Endothelial cell of umbilical vein (primary cell): ENCODE results near the gene PITPNM3. TPM values are rescaled to one million over a fixed set of nuclear protein-coding genes. Genes with fewer than 3 reads are reported as not detected.

Experiments
- BruUV-seq: library from RNA; stranded (reverse); fragments of 400-500 nt; replicated peaks from 2 replicates; lab custom pipeline; 2021; lab: Mats Ljungman, UMichigan
- CTCF ChIA-PET: fragments of 300-600, 350-600 bp; sonication (Branson Sonifier 250); formaldehyde crosslinking; loops from one replicate; lab custom pipeline; 2021; ENCODE audit warnings: antibody characterized with exemption, inconsistent platforms; lab: Charles Lee
- POLR2A ChIA-PET: fragments of 300-600, 350-600 bp; sonication (Branson Sonifier 250); formaldehyde crosslinking; loops from one replicate; lab custom pipeline; 2021; ENCODE audit warnings: antibody characterized with exemption, inconsistent platforms; lab: Charles Lee
- DNase-seq: peaks from one replicate; pipeline ENCODE4 v3.0.0-alpha.2; 2011; ENCODE audit warnings: low read depth, low spot score
- FAIRE-seq: peaks from 2 replicates; lab custom pipeline; 2011; peaks lifted over from hg19 to GRCh38; lab: Jason Lieb, UNC
- H2AFZ ChIP-seq: 2 replicates; pipeline ENCODE4 v1.6.0; 2012; ENCODE audit warnings: low read depth, low read length, control low read depth, inconsistent platforms
- H3K27ac ChIP-seq: 2 replicates; pipeline ENCODE4 v1.5.1; 2011; ENCODE audit warnings: low read depth, mild to moderate bottlenecking, control low read depth, low read length, moderate library complexity; ENCODE audit not compliant: insufficient read depth
- H3K27me3 ChIP-seq, 2 experiments: 2 replicates each; pipeline versions ENCODE4 v1.6.0 to v1.6.1; 2011; ENCODE audit warnings: low read length in 2 of 2, mixed read lengths in 1 of 2; ENCODE audit not compliant: control insufficient read depth in 2 of 2, insufficient read depth in 2 of 2
- H3K36me3 ChIP-seq, 2 experiments: 2 replicates in 1 of 2; 3 replicates in 1 of 2; pipeline ENCODE4 v1.5.1; 2011; ENCODE audit warnings: low read length in 2 of 2, mild to moderate bottlenecking in 1 of 2, moderate library complexity in 1 of 2; ENCODE audit not compliant: control insufficient read depth in 2 of 2, insufficient read depth in 2 of 2; ENCODE audit errors: extremely low read depth in 1 of 2
- H3K4me1 ChIP-seq: 3 replicates; pipeline ENCODE4 v1.5.1; 2011; ENCODE audit warnings: mild to moderate bottlenecking, low read length; ENCODE audit not compliant: control insufficient read depth, insufficient read depth; ENCODE audit errors: extremely low read depth
- H3K4me2 ChIP-seq: 2 replicates; pipeline ENCODE4 v1.6.1; 2011; ENCODE audit warnings: low read length, control low read depth, mixed read lengths; ENCODE audit not compliant: insufficient read depth
- H3K4me3 ChIP-seq, 3 experiments: fragments of 200-600 bp in 1 of 3; sonication (generic), shearing (Covaris generic) in 1 of 3; replicated peaks in 1 of 3; 2 replicates each; pipeline ENCODE4 v1.5.1; 2011 to 2016; ENCODE audit warnings: control low read depth in 3 of 3, low read length in 3 of 3, mild to moderate bottlenecking in 2 of 3, inconsistent platforms in 1 of 3, low read depth in 1 of 3, moderate library complexity in 1 of 3; ENCODE audit not compliant: insufficient read depth in 1 of 3
- H3K79me2 ChIP-seq: 2 replicates; pipeline ENCODE4 v1.6.0; 2012; ENCODE audit warnings: low read length, inconsistent platforms; ENCODE audit not compliant: control insufficient read depth, insufficient read depth
- H3K9ac ChIP-seq: replicated peaks from 2 replicates; pipeline ENCODE3; 2011; ENCODE audit warnings: low read length, control low read depth; ENCODE audit not compliant: insufficient read depth; ENCODE audit errors: extremely low read depth
- H3K9me1 ChIP-seq: replicated peaks from 3 replicates; pipeline ENCODE4 v1.6.0; 2011; ENCODE audit warnings: mild to moderate bottlenecking, low read length; ENCODE audit not compliant: control insufficient read depth, insufficient read depth; ENCODE audit errors: extremely low read depth
- H3K9me3 ChIP-seq: replicated peaks from 2 replicates; pipeline ENCODE4 v1.5.1; 2012; ENCODE audit warnings: low read length, inconsistent platforms; ENCODE audit not compliant: control insufficient read depth, insufficient read depth
- H4K20me1 ChIP-seq: replicated peaks from 2 replicates; pipeline ENCODE3; 2011; ENCODE audit warnings: mild to moderate bottlenecking, low read length; ENCODE audit not compliant: control insufficient read depth, insufficient read depth; ENCODE audit errors: extremely low read depth
- CTCF ChIP-seq, 2 donors: IDR thresholded peaks; 1 replicate in 1 of 2; 2 replicates in 1 of 2; pipeline ENCODE4 v1.5.1; 2011; ENCODE audit warnings: low read length in 2 of 2, mild to moderate bottlenecking in 2 of 2, moderate library complexity in 2 of 2, control low read depth in 1 of 2, inconsistent platforms in 1 of 2, low read depth in 1 of 2; ENCODE audit not compliant: insufficient read depth in 1 of 2; ENCODE audit errors: extremely low read depth in 1 of 2
- EZH2 ChIP-seq: IDR thresholded peaks from 2 replicates; pipeline ENCODE4 v1.6.1; 2012; ENCODE audit warnings: borderline replicate concordance, low read depth, mild to moderate bottlenecking, moderate library complexity, low read length, inconsistent platforms; ENCODE audit not compliant: severe bottlenecking
- FOS ChIP-seq: IDR thresholded peaks from 2 replicates; pipeline ENCODE4 v1.6.1; 2011; ENCODE audit warnings: mild to moderate bottlenecking, low read length, moderate library complexity, borderline replicate concordance; ENCODE audit not compliant: insufficient read depth
- GATA2 ChIP-seq: IDR thresholded peaks from 2 replicates; pipeline ENCODE4 v1.7.0; 2011; ENCODE audit warnings: low read depth, mild to moderate bottlenecking, moderate library complexity, mixed read lengths, low read length; ENCODE audit not compliant: insufficient read length, insufficient read depth
- JUN ChIP-seq: IDR thresholded peaks from 2 replicates; pipeline ENCODE4 v1.6.1; 2011; ENCODE audit warnings: borderline replicate concordance, low read depth; ENCODE audit not compliant: insufficient read length, insufficient read depth
- MAX ChIP-seq: IDR thresholded peaks from 2 replicates; pipeline ENCODE4 v1.6.1; 2011; ENCODE audit not compliant: insufficient read depth, insufficient read length
- MYC ChIP-seq: IDR thresholded peaks from one replicate; pipeline ENCODE4 v1.6.1; 2011; ENCODE audit warnings: mild to moderate bottlenecking, low read depth, low read length
- POLR2A ChIP-seq: IDR thresholded peaks from 2 replicates; pipeline ENCODE4 v1.6.1; 2012; ENCODE audit warnings: low read depth, mild to moderate bottlenecking, control low read depth, low read length
- POLR2AphosphoS5 ChIP-seq: IDR thresholded peaks from 2 replicates; pipeline ENCODE4 v1.6.1; 2012; ENCODE audit warnings: low read depth, mild to moderate bottlenecking, control low read depth, low read length, moderate library complexity; ENCODE audit not compliant: insufficient read depth
- dilution Hi-C: fragments of 300-500 bp; cut with MboI; formaldehyde crosslinking; loops from one replicate; pipeline ENCODE4 v1.15.0; 2019; ENCODE audit warnings: low sequenced_read_pairs; ENCODE audit not compliant: extremely low pct_ligation_motif_present
- intact Hi-C: fragments of 100-400 bp; cut with micrococcal nuclease; formaldehyde crosslinking; loops from one replicate; pipeline ENCODE4 v1.10.0; 2022
- polyA plus RNA-seq, 4 experiments: library from polyadenylated mRNA; depleted of rRNA in 3 of 4; stranded (reverse) in 3 of 4; unstranded in 1 of 4; fragments of >200 nt; gene quantifications; 2 replicates each; pipeline versions ENCODE4 v1.2.1 to v1.2.3, GENCODE V29; 2011 to 2012; ENCODE audit warnings: missing spikeins in 1 of 4
- total RNA-seq: library from RNA; stranded (reverse); gene quantifications from 2 replicates; pipeline ENCODE4 v1.2.3, GENCODE V29; 2021

PITPNM3 gene
- total and polyA plus RNA-seq, 2 donors (not counting 3 experiments of a cell fraction or from before 2014, with no cell fraction given) = 1.0 to 1.9 TPM

- Histone ChIP-seq H3K27ac (no peak overlapping the region), H3K36me3 (no peaks in the 10 kb centered on the region), H3K27me3 (no peaks in the 10 kb centered on the region), H4K20me1 (no peaks in the 10 kb centered on the region), H3K79me2 (no peaks in the 10 kb centered on the region), H2AFZ (no peak overlapping the region), H3K4me1 (no peaks in the 10 kb centered on the region), H3K4me3 (no peak overlapping the region), H3K9me3 (no peaks in the 10 kb centered on the region), H3K9me1 (no peaks in the 10 kb centered on the region), H3K9ac (no peak overlapping the region), H3K4me2 (no peak overlapping the region)
- intact Hi-C loops = no loop called here
- ChIA-PET POLR2A (no interaction called here), CTCF (no interaction called here)
- DNase-seq = no peak
- BruUV-seq = no TSS peak
- FAIRE-seq = no peak
- no peak for TF ChIP-seq POLR2AphosphoS5
- TF ChIP-seq MAX = no peak
- no peak for TF ChIP-seq JUN
- TF ChIP-seq FOS = no peak
- no peak for TF ChIP-seq EZH2
- TF ChIP-seq POLR2A = no peak
- TF ChIP-seq MYC = no peak
- no peak for TF ChIP-seq GATA2
- TF ChIP-seq CTCF (IDR thresholded peaks at IDR 0.05; ENCODE audit: extremely low read depth in 1 of 2, insufficient read depth in 1 of 2, low read depth in 1 of 2, low read length in 2 of 2) = no peak
- dilution Hi-C loops = no loop called here
Measured at GRCh38 chr17:6492892-6493674, 63.3 kb downstream of the PITPNM3 start.
